KBM-7 (cell line): ENCODE measurements around the gene KSR1.
"Not testable (repeated sequence)": the region's sequence is repeated elsewhere in the genome, so short reads cannot be mapped to it uniquely, and the experiment has no call there.

ENCODE experiments used
- DNase-seq: peaks from one replicate; pipeline ENCODE4 v3.0.0-alpha.2; 2015
- in situ Hi-C: fragments of 300-500 bp; cut with MboI; formaldehyde crosslinking; loops from 2 replicates; pipeline ENCODE4 v1.14.3; 2020; ENCODE audit warnings: low sequenced_read_pairs, low pct_unique_long_range_greater_than_20kb, mixed read lengths

KSR1 gene

GRCh38 chr17:27630607-27631410, 174.6 kb downstream of the KSR1 start, which contains the start of gene LGALS9:
TSS of gene LGALS9 (plus strand) at chr17:27631188. CDS start at chr17:27631266, 78 bp downstream.
- in situ Hi-C loops = no loop called here
- DNase-seq = peak; percentile 85

GRCh38 chr17:27631411-27631760, 175.1 kb downstream of the KSR1 start:
- DNase-seq = peak; percentile 71
- in situ Hi-C loops = no loop called here

GRCh38 chr17:27631897-27632725, 175.9 kb downstream of the KSR1 start:
- in situ Hi-C loops = no loop called here
- no peak for DNase-seq

GRCh38 chr17:27632766-27633165, 176.5 kb downstream of the KSR1 start:
- in situ Hi-C loops = not testable (repeated sequence)
- DNase-seq = peak; percentile 70

- in situ Hi-C loops = no loop called here
- DNase-seq = no peak
Measured at GRCh38 chr17:27633312-27634025, 177.2 kb downstream of the KSR1 start.

GRCh38 chr17:27634026-27634335, 177.7 kb downstream of the KSR1 start:
- in situ Hi-C loops = no loop called here
- no peak for DNase-seq

DNA sequence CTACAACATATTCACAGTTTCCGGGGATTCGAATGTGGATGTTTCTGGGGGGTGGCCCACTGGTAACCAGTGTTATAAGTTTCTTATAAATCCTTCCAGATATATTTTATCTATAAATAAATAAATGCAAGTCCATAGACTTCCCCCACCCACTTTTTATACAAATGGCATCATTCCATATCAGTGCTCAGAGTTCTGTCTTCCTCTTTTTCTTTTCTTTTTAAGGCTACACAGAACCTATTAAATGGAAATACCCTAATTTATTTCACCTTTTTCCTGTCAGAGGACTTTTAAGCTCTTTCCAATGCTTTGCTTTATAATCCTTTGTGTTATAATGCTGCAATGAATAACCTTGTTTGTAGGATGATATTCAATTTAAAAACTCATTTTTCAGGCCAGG, 178.5 kb downstream of the KSR1 start:
- in situ Hi-C loops = no loop called here
- no peak for DNase-seq

DNA sequence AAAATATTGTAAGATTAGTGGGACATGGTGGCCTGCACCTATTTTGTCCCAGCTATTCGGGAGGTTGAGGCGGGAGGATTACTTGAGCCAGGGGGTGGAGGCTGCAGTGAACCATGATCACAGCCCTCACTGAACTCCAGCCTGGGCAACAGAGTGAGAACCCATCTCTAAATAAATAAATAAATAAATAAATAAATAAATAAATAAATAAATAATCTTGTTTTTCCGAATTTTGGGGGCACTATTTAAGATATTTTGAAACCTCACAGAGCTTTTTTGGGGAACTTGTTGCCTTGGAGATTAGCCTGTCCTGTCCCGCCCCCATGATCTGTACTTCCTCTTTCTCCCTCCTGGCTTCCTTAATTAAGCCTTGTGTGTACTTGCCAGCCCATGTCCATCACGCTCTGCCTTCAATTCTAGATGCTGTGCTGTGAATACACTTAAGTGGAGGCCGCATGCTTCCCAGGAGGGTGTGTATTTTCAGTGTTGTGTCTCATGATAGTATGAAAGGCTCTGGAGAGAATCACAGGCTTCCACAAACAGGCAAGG, 179.1 kb downstream of the KSR1 start:
- peak; percentile 95 for DNase-seq
- in situ Hi-C loops = no loop called here

DNA sequence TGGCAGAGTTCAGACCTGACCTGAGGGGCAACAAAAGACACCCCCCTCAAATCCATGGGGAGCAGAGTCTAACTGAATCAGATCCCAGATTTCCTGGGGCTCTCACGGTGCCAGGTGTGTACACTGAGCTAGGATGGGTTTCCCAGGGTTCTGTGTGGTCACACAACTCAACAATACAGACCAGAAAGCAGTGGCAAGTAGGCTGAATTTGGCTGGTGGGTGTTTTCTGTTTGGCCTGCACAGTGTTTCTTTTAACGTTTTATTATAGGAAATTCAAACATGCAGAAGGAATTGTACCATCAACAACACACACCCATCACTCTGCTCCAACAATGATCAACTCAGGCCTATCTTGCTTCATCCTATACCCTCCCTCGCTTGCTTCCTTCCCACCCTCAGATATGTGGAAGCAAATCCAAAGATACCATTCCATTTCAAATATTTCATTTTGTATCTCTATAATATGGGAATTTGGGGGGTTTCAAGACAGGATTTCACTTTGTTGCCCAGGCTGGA, 179.8 kb downstream of the KSR1 start:
- DNase-seq, in situ Hi-C loops: not testable (repeated sequence)

GRCh38 chr17:27637818-27638217, 181.6 kb downstream of the KSR1 start:
- in situ Hi-C loops, DNase-seq: not testable (repeated sequence)

- in situ Hi-C loops, DNase-seq: not testable (repeated sequence)
Measured at GRCh38 chr17:27638415-27638914, 182.2 kb downstream of the KSR1 start.

DNA sequence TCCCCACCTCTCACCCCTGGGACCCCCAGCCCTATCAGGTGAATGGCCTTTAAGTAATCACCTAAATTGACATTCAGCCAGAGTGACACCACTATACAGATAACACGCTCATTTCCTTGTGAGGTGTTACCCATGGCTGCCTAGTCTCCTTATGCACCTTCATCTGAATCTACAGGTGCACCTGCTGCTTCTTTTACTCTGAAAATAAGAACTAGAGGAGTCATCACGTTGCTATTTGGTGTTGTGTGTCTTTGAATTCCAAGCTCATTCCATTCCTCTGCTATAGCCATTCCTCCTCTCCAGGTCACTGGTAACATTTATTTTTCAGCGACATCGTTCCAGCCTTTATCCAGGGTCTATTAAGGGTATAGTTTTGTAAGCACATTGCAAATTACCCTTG, 184.5 kb downstream of the KSR1 start:
- DNase-seq = no peak
- in situ Hi-C loops = no loop called here

DNA sequence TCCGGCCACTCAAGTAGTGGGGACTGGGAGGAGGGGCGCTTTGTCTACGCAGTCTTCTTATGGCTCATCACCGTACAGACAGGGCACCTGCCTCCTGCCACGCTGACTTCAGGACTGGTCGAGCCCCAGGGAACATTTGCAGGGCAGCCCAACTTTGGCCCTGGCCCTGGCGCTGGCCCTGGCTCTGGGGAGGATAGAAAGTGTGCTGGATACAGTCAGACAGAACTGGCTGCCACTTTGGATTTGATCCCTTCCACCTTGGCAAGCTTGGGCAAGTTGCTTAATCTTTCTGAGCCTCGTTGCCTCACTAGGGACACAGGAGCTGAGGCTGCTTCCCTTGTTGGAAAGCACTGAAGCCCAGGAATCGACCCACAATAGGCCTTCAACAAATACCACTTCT, 188.3 kb downstream of the KSR1 start:
- in situ Hi-C loops = no loop called here

GRCh38 chr17:27645621-27646020, 189.4 kb downstream of the KSR1 start:
- DNase-seq, in situ Hi-C loops: not testable (repeated sequence)

More for the DNA sequence above, 188.3 kb downstream of the KSR1 start:
- no peak for DNase-seq

DNA sequence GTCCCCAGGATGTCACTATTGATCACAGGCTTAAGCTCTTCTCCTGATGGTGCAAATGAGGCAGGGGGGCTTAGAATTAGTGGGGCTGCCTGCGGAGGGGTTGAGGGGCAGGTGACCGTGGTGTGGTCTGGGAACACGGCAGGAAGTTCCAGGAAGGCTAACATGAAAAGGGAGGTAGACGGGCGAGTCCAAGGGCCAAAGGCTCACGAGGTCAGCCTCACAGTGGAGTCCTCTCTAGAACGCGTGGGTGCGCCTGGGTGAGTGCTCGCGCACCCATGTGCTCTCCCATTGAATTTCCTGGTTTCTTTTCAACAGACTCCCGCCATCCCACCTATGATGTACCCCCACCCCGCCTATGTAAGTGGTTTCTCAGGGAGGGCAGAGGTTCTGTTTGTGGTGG, 190.0 kb downstream of the KSR1 start:
- no peak for DNase-seq
- in situ Hi-C loops = no loop called here

GRCh38 chr17:27647765-27648164, 191.5 kb downstream of the KSR1 start:
- in situ Hi-C loops = no loop called here
- DNase-seq = no peak

- DNase-seq, in situ Hi-C loops: not testable (repeated sequence)
Measured at GRCh38 chr17:27649111-27649571, 192.9 kb downstream of the KSR1 start.

DNA sequence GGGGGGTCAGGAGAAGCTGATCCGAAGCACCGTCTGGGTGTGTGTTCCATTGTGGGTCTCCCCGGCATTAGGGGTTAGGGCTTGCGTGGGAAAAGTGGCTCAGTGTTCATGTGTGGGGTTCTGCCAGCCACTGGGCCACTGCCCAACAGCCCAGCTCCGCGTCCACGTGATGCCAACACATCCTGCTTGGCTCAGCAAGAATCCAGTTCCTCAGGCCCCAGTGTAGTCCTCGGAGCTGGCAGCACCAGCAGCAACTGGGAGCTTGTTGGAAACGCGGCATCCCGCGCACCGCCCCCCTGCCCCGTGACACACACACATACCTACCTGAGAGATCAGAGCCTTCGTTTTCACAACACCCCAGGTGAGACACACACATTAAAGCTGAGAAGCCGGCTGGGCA, 193.7 kb downstream of the KSR1 start:
- in situ Hi-C loops = loop anchor here (25.0 kb wide), 1 partner anchor 212 kb away; no protein-coding TSS in a partner anchor
- no peak for DNase-seq

- DNase-seq = no peak
- in situ Hi-C loops = loop anchor here (25.0 kb wide), 1 partner anchor 211 kb away; no protein-coding TSS in a partner anchor
Measured at GRCh38 chr17:27650836-27651235, 194.6 kb downstream of the KSR1 start.
